ENCODE results near the gene KIF13A. TPM values are rescaled to one million over a fixed set of nuclear protein-coding genes. Genes with fewer than 3 reads are reported as not detected.
"Not testable (repeated sequence)": the region's sequence is repeated elsewhere in the genome, so short reads cannot be mapped to it uniquely, and the experiment has no call there.

KIF13A gene
- total RNA-seq, 1 experiment from 2014 or later: 12.7 TPM

- no peak for DNase-seq (ENCODE audit: low spot score)
Measured at GRCh38 chr6:17968876-17969275, 18.6 kb downstream of the KIF13A start.

GRCh38 chr6:17967668-17968518, 19.5 kb downstream of the KIF13A start:
- peak; percentile 19 for DNase-seq (ENCODE audit: low spot score)

- no peak for DNase-seq (ENCODE audit: low spot score)
Measured at GRCh38 chr6:17966451-17966850, 21.0 kb downstream of the KIF13A start.

- DNase-seq (ENCODE audit: low spot score): no peak
Measured at GRCh38 chr6:17965397-17965796, 22.0 kb downstream of the KIF13A start.

GRCh38 chr6:17964633-17965032, 22.8 kb downstream of the KIF13A start:
- no peak for DNase-seq (ENCODE audit: low spot score)

- peak; percentile 94 for DNase-seq (ENCODE audit: low spot score)
Measured at GRCh38 chr6:17962436-17963031, 24.9 kb downstream of the KIF13A start.

GRCh38 chr6:17959302-17959701, 28.1 kb downstream of the KIF13A start:
- no peak for DNase-seq (ENCODE audit: low spot score)

DNA sequence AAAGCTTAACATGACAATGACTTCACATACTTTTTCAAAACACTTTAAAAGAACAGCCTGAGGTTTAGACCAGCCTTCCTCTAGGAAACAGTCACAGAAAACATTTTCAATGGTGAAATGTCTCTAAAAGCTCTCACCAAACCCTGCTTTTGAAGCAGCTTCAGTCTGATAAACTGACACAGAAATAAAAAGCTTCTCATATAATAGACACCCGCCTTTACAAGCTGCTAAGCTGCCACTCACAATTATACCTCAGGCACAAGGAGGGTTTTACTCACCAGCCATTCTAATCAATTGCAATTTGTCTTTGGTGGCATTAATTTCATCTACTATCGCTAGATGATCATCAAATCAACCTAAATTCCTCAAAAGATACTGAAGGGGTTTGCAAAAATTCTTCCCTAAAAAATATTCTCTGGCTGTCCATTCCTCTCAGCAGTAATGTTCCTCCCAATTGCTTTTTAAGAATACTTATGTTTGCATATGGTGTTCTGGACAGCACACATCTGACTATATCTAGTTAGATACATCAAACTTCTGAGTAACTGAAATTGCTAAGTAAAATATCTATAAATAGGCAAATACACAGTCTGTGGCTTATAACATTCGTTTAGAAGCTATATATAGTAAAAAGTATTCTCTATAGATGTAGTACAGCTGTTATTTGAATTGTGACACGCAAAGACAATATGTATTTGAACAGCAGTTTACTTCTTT, 29.4 kb downstream of the KIF13A start:
- DNase-seq (ENCODE audit: low spot score): no peak

DNA sequence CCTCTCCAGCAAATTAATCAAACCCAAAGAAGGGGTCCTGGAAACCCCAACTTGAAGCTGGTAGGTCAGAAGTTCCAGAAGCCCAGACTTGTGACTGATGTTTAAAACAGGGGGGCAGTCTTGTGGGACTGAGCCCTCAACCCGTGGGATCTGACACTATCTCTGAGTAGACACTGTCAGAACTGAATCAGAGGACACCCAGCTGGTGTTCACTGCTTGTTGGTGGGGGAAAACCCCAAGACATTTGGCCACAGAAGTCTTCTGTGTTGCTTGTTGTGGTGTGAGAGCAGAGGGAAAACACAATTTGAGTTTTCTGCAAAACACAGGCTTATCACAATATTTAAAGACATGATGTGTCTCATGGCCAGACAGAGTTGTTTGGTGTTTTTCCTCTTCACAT, 29.9 kb downstream of the KIF13A start:
- DNase-seq (ENCODE audit: low spot score): no peak

DNA sequence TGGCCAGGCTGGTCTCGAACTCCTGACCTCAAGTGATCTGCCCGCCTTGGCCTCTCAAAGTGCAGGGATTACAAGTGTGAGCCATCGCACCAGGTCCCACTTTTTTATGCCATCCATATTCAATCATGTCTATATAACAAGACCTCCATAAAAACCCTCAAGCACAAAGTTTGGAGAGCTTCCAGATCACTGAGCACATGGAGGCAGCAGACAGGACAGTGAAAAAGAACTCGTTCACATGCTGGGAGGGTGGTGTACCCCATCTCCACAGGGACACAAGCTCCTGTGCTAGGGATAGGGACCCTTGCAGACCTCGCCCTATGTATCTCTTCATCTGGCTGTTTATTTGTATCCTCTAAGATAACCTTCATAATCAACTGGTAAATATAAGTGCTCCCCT, 30.3 kb downstream of the KIF13A start:
- DNase-seq (ENCODE audit: low spot score): no peak

- DNase-seq (ENCODE audit: low spot score): no peak
Measured at GRCh38 chr6:17950095-17950494, 37.3 kb downstream of the KIF13A start.

- DNase-seq (ENCODE audit: low spot score): no peak
Measured at GRCh38 chr6:17949168-17949567, 38.3 kb downstream of the KIF13A start.

DNA sequence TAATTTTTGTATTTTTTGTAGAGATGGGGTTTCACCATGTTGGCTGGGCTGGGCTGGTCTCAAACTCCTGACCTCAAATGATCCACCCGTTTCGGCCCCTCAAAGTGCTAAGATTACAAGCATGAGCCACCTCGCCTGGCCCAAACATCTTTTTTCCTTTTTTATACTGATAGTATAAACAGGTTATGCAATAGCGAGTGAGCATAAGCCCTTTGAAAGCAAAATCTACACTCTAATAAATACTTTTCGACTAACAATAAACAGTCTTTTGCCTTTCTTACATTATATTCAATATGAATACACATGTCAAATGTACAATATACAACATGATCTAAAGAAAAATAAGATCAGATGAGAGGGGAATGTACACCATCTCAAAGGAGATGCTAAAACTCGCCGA, 38.7 kb downstream of the KIF13A start:
- DNase-seq (ENCODE audit: low spot score): no peak

DNA sequence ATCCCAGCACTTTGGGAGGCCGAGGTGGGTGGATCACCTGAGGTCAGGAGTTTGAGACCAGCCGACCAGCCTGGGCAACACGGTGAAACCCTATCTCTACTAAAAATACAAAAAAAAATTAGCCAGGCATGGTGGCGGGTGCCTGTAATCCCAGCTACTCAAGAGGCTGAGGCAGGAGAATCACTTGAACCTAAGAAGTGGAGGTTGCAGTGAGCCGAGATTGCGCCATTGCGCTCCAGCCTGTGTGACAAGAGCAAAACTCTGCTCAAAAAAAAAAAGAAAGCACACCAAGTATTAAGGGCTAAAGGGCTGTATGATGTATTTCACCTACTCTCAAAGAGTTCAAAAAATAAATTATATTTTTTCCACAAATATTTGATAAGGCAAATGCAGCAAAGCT, 39.9 kb downstream of the KIF13A start:
- not testable (repeated sequence) for DNase-seq (ENCODE audit: low spot score)

GRCh38 chr6:17945575-17945974, 41.9 kb downstream of the KIF13A start:
- DNase-seq (ENCODE audit: low spot score): no peak

- no peak for DNase-seq (ENCODE audit: low spot score)
Measured at GRCh38 chr6:17945111-17945510, 42.3 kb downstream of the KIF13A start.

DNA sequence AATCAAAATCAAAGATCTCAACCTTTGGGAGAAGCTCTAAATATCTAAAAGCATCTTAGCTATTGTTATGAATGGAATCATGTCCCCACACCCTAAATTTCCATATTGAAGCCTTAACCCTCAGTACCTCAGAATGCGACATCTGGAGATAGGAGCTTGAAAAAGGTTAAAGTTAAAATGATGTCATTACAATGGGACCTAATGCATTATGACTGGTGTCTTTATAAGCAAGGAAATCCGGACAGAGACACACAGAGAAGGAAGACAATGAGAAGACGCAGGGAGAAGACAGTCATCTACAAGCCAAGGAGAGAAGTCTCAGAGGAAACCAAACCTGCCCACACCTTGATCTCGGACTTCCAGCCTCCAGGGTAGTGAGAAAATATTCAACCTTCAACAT, 46.1 kb downstream of the KIF13A start:
- DNase-seq (ENCODE audit: low spot score): no peak

DNA sequence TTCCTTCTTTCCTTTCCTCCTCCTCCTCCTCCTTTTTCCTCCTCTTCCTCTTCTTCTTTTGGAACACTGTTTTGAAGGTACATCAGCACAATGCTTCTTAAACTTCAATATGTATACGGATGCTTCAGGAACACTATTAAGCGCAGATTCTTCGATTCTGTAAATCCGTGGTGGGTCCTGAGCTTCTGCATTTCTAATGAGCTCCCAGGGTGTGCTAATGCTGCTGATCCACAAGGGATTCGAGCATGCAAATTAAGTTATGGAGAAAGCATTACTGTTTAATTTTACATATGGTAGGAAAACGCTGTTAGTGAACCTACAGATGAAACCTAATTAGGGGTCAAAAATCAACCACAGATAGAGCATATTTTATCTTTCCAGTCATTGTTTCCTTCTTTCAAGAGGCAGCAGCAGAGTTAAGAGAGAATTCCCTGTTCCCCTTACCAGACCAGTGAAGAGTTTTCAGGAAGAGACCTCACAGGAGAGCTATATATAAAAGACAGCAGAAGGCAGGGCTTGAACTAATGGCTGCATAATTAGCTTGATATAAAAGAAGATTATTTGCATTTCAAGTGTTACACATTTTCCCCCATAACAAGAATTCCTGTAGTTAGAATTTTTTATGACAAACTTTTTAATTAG, 47.2 kb downstream of the KIF13A start:
- DNase-seq (ENCODE audit: low spot score): no peak

DNA sequence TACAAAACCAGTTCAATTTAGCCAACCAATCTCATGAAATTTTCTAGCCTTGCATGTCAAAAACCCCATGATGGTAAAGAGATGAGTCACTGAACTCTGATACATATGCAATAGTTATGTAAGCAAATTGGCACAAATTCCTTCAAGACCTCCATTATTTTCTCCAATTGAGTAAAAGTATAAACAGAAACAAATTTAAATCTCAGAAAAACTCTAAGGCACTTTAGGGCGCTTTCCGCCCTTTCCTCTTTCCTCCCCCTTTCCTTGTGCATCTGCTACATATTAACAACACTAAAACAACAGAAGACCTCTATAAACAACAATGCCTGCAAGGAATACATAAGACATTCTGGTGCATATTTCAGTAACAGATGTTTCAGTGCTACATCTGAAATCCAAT, 48.5 kb downstream of the KIF13A start:
- DNase-seq (ENCODE audit: low spot score): no peak

- no peak for DNase-seq (ENCODE audit: low spot score)
Measured at GRCh38 chr6:17935188-17936149, 52.0 kb downstream of the KIF13A start.

DNA sequence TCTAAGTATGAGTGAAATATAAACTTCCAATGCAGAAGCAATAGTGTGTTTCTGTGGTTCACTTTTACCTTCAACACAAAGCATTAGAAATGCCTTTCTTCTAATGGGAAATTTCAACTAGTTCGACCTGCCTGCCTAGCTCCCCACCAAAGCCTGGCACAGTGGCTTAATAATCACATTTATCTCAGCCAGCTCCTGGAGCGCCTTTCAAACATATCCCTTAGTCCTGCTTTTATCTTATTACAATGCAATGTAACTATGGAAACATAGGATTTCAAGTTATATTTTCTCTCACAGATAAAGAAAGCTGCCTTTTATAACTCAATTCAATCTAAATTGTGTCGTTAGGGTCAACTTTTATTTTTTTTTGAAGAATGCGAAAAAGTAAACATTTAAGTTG, 53.7 kb downstream of the KIF13A start:
- no peak for DNase-seq (ENCODE audit: low spot score)

Data from H4 (cell line).